Sigmoid colon (tissue), 4 donors: Measurements from ENCODE around the gene ETS1.
A peak's percentile ranks its signal among the peaks of the same experiment; 100 is the strongest.

Source experiments
- EP300 ChIP-seq, 4 donors: sonication (generic); formaldehyde crosslinking; IDR thresholded peaks; one replicate each; pipeline ENCODE4 v1.6.1; 2017; ENCODE audit warnings: antibody characterized with exemption in 4 of 4
- POLR2A ChIP-seq, 2 donors: fragments of 450-650 bp; IDR thresholded peaks; one replicate each; pipeline ENCODE4 v1.6.1; 2016; ENCODE audit warnings: antibody characterized with exemption in 2 of 2, mild to moderate bottlenecking in 2 of 2, moderate library complexity in 2 of 2
- POLR2AphosphoS5 ChIP-seq, 4 donors: sonication (generic); formaldehyde crosslinking; IDR thresholded peaks; one replicate each; pipeline ENCODE4 v1.6.1; 2017; ENCODE audit warnings: antibody characterized with exemption in 4 of 4
- TF ChIP-seq, protein P1 (sequence below), 4 experiments: fragments of 450-650 bp in 3 of 4; fragments of 200-600 bp in 1 of 4; IDR thresholded peaks; one replicate each; pipeline ENCODE4 v1.5.1; 2016 to 2019; ENCODE audit warnings: antibody characterized with exemption in 4 of 4, mild to moderate bottlenecking in 3 of 4, moderate library complexity in 2 of 4

DNA sequence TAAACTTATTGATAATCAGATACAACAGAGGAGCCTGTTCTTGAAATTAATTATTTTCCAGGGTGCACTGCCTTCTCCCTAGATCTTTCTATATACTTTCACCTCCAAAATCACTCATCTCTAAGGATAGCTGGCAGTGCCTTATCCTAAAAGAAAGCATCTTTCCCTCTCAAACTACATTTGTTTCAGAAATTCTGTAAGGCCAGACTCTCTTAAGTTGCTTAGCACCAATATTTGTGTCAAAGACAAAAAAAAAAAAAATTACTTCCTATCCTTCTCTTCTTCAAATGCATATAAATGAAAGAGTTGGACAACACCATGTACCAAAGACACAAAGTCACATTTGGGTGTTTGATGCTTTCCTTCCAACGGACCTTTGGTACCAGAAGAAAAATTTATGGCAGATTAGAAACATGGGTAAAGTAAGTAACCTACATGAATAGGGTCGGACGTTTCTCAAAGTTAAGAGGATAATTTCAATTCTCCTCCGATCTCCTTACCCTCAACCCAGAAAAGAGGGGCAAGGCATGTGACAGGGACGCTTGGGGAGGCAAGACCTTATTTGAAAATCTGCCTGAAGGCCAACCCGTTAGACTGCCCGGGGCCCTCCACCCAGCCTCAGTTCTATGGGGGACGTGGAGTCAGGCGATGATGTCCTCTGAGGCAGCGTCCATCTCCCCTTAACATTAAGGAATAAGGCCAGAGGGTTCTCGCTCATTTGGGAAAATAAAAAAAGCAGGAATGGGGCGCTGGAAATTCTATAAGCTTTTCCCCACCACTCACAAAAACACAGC, 66.3 kb downstream of the ETS1 start:
- TF ChIP-seq, protein P1, sequence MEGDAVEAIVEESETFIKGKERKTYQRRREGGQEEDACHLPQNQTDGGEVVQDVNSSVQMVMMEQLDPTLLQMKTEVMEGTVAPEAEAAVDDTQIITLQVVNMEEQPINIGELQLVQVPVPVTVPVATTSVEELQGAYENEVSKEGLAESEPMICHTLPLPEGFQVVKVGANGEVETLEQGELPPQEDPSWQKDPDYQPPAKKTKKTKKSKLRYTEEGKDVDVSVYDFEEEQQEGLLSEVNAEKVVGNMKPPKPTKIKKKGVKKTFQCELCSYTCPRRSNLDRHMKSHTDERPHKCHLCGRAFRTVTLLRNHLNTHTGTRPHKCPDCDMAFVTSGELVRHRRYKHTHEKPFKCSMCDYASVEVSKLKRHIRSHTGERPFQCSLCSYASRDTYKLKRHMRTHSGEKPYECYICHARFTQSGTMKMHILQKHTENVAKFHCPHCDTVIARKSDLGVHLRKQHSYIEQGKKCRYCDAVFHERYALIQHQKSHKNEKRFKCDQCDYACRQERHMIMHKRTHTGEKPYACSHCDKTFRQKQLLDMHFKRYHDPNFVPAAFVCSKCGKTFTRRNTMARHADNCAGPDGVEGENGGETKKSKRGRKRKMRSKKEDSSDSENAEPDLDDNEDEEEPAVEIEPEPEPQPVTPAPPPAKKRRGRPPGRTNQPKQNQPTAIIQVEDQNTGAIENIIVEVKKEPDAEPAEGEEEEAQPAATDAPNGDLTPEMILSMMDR (IDR thresholded peaks at IDR 0.05) = no peak
- TF ChIP-seq EP300 (IDR thresholded peaks at IDR 0.05) (no peak), POLR2AphosphoS5 (IDR thresholded peaks at IDR 0.05) (peak in 1 of 4 donors; percentile 35), POLR2A (IDR thresholded peaks at IDR 0.05) (no peak)
